Stimulated activated CD4-positive, alpha-beta T cell treated with anti-CD3 and anti-CD28 coated beads, Interleukin-12 subunit alpha, Interleukin-12 subunit beta, amount 100 ng/mL, for 4 hours (primary cell): Measurements from ENCODE around the gene MAP3K10.
"Not testable (repeated sequence)": the region's sequence is repeated elsewhere in the genome, so short reads cannot be mapped to it uniquely, and the experiment has no call there.

ENCODE experiments used
- DNase-seq: peaks from one replicate; pipeline ENCODE4 v3.0.0-alpha.2; 2020

The MAP3K10 gene

DNA sequence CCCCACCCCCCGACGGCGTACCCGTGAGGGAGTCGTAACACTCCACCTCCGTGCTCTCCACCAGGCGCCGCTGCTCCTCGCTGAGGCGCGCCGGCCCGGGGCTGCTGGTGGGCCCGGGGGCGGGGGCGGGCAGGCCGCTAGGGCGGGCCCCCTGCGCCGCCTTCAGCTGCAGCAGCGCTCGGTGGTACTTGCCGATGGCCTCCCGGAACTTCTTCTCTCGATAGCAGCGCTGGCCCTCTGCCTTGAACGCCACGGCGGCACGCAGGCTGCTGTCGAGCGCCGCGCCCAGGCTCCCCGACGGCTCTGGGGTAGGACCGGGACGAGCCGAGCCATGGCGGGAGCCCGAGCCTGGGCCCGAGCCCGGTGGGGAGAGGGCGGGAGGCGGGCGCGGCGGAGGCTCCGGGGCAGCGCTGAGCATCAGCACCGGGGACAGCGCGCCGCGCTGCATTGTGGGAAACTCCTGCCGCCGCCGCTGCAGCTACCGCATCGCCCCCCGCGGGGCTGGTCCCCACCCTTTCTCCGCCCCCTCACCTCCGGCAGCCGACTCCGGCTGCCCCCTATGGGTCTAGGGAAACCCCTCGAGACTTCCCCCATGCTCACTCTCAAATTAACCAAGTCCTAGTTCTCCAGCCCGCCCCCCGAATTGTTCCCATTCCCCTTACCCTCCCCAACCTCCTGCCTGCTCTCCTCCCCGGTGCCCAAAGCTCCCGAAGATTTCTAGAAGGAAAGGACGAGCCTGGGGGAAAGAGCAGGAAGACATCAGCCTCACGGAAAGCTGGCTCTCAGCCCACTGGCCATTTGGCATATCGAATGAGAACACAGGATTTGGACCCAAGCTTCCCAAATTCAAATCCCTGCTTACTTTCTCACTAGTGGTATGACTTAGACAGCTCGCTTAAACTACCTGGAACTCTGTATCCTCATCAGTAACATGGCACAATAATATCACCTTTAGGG, 27.0 kb downstream of the MAP3K10 start, which contains the start of gene TTC9B:
TSS of gene TTC9B (minus strand) at position 451 of the 957 bp plus-strand sequence. CDS start at position 448, 3 bp downstream.
- peak; percentile 46 for DNase-seq

DNA sequence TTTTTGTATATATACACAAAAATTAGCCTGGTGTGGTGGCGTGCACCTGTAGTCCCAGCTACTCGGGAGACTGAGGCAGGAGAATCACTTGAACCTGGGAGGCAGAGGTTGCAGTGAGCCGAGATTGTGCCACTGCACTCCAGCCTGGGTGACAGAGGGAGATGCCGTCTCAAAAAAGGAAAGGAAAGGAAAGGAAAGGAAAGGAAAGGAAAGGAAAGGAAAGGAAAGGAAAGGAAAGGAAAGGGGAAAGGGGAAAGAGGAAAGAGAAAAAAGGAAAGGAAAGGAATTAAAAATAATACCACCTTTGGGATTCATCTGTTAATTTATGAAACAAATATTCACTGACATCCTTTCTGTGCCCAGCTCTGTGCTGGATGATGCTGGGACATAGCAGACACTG, 27.8 kb downstream of the MAP3K10 start:
- not testable (repeated sequence) for DNase-seq

DNA sequence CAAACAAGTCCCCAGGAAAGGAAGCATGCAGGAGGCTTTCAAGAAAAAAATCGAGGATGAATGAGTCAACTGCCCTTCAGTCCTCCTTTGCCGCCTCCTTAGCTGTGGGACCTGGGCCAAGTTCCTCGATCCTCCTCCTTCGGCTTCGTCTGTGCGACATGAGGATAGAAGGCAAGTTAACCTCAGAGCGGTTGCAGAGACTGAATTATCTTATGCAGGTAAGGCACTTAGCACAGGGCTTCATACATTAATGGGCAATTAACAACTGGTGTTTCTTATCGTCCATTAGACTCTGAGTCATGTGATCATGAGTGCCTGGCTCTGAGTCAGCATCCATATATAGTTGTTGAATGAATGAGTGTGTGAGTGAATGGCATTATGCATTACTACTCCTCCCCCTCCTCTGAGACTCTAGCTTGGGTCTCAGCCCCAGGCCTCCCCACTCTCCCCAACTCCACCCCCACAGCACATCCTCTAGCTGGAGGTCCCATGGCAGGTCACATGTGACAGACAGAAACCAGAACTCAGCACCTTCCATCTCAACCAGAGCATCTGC, 28.6 kb downstream of the MAP3K10 start:
- DNase-seq = no peak

DNA sequence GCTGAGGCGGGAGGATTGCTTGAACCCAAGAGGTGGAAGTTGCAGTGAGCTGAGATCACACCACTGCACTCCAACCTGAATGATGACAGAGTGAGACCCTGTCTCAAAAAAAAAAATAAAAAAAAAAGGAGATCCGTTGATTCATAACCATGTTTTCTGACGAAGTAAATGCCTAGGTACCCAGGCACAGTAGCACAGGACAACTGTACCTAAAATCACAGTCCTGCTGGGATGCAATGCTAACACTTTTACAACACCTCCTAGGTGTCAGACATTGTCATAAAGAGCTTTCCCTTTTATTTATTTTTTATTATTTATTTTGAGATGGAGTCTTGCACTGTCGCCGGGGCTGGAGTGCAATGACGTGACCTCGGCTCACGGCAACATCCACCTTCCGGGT, 29.4 kb downstream of the MAP3K10 start:
- DNase-seq = no peak

DNA sequence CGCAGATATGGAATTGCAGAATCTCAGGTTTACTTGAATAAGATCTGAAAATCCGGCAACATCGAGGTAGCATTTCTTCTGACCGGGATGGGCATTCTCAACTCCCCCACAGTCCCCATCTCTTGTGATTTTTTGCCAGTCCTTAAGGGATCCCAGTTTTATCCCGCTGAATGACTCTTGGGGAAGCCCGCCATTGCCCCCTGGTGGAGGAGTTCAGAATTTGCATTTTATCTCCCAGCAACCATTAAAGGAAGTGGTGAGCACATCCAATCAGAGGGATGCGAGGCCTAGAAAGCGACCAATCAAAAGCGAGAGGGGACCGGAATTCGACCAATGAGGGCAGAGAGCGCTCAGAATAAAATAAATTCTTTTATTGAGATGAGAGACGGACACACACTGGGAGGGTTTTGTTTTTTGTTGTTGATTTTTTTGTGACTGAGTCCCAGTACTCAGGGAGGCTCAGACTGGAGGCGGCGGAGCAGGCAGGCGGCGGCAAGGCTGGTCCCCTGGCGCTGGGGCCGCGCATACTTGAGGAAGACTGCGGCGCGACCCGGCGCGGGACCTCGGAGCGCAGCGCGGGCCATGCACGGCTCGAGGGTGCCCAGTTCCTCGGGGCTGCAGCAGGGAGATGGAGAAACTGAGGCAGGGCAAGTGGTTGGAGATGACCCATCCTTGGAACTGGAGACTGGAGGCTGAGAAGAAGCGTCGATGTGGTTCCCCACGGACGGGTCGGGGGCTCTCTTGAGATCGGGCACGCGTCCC, 30.8 kb downstream of the MAP3K10 start:
- peak; percentile 65 for DNase-seq

DNA sequence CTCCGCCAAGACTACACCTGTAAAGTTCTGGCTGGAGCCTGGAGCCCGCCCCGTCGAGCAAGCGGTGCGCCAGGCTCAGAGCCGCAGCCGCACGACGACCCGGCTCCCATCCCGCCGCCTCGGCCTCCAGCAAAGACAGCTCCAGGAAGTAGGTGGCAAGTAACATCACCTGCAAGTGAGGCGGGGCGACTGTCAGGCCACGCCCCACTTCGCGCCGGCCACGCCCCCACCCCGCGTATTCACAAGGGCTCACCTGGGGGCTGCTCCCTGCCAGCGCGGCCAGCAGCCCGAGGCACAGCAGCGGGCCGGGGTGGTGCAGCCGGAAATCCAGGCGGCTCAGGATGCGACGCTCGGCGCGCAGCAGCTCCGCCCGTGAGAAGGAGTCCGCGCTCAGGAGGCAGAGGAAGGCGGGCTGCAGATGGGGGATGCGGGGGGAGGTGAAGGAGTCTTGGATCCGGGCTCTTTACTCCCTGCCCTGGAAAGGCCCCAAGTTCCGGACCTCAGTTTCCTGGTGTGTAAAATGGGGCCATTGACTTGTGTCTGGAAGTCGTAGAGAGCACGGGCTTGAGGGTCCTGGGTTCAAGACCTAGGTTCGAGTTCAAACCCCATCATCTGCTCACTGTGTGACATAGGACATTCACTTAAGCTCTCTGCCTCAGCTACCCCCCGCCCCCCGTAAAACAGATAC, 32.1 kb downstream of the MAP3K10 start:
- no peak for DNase-seq

DNA sequence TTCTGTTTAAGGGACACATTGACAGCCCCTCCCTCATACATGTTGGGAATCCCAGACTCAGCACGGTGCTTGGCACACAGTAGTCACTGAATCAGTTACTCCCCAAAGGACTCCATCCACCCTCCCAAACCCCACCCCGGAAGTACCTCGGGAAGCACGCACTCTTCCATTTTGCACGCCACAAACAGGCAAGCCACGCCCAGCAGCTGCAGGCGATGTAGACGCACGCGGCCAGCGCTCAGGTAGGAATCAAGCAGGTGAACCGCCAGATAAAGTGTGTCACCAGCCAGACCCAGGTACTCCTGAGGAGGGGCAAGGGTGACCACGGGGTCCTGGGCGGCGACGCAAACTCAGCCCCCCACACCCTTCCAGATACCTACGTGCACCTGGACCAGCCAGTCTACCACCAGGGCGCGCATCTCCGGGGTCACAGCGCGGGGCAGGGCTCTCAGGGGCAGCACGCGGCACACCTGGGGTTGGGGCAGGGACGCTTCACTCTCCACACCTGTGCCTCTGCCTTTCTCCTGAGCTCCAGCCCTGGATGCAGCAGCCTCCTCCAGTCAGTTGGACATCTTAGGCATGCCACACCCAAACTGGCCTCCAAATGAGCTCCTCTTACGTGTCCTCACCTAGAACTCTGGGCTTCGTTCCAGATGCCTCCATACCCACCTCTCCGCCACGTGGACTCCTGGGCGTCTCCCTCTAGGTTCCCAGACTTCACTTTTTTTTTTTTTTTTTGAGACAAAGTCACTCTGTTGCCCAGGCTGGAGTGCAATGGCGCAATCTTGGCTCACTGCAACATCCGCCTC, 33.3 kb downstream of the MAP3K10 start:
- DNase-seq = no peak

DNA sequence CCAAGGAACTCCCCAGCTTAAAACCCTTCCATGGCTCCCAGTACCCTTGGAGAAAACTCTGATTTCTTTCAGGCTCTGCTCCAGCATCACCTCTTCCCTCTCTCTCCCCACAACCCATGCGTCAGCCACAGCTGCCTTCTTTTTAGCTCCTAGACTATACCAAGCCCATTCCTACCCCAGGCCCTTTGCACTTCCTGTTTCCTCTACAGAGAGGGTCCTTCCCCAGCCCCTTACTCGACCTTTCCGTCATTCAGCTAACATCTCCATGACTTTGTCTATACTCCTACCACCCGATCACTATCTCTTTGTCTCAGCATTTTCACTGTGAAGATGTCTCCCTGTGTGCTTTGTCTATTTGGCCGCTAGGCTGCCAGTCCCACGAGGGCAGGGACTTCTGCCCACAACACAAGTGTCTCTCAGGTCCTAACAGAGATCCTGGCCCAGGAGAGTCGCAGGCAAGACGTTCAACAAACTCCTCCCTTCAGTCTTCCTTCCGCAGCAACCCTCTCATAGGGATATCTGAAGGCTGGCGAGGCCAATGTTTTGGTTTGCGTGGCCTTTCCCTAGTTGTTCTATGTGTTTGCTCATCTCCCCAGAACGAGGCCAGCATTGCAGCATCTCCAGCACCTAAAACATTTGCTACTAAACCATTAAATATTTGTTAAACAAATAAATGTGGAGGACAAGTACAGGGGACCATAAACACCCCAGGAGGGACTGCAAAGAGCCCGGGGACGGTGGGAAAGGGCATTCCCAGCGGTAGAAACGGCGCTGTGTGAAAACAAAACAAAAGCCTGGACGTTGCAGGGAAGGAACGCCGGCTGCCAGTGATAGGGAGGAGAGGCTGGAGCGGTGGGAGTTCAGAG, 34.4 kb downstream of the MAP3K10 start:
- no peak for DNase-seq

DNA sequence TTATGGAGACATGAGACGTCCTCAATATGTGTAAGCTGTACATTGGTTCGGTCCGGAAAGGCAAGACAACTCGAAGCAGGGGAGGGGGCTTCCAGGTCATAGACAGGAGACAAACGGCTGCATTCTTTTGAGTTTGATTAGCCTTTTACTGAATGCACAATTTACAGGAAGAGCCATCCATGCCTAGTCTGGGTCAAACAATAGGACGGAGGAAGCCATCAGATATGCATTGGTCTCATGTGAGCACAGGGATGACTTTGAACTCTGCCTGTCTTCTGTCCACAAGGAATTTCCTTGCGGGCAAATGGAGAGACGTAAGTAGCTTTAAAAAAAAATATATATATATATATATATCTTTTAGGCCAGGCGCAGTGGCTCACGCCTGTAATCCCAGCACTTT, 37.1 kb downstream of the MAP3K10 start:
- DNase-seq = no peak

DNA sequence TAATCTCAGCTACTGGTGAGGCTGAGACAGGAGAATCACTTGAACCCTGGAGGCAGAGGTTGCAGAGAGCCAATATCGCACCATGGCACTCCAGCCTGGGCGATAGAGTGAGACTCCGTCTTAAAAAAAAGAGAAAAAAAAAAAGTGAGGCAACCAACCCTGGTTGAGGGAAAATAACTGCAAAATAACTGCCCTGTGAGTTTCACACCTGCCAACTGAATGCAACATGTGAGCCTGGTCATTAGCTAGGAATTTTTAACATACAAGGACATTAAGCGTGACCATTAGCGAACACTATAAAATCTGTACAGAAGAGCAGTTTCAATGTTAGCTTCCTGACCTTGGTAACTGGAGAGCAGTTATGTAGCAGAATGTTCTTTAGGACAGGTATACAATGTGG, 37.6 kb downstream of the MAP3K10 start:
- DNase-seq = no peak

DNA sequence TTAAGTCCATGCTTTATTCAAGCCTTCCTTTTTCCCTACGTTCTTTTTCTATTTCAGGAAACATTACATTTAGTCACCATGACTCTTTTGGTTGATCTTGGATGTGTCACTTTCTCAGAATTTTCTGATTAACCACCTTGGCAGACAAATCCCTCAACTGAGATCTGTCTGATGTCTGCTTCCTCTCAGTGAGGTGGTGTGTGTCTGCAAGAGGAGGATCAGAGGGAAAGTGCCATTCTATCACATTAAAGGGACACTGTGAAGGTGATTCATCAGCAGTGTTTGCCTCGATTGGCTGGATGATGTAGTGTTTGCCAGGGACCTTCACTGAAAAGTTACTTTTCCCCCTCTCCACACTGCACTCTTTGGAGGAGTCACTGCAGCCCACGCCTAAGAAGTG, 38.3 kb downstream of the MAP3K10 start:
- DNase-seq = no peak

DNA sequence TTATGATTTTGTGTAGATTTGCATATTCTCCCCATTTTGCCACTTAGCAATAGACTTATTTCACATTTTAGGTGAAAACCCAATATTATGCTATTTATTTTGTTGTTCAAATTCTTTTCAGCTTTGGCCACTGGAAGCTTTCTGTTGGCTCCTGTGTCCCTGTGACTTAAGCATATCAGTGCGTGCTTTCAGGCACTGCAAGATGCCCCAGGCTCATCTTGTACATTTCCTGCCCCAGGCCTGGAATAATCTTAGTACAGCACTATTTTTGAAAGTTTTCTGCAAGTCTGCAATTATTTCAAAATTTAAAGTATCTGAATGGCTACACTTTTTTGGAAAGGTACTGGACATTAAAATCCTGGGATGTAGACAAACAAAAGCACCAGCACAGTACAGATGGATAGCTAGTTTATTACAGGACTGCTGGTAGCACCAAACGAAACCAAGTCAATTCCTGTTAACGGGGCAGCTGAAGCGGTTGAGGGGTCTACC, 38.7 kb downstream of the MAP3K10 start:
- DNase-seq = no peak

DNA sequence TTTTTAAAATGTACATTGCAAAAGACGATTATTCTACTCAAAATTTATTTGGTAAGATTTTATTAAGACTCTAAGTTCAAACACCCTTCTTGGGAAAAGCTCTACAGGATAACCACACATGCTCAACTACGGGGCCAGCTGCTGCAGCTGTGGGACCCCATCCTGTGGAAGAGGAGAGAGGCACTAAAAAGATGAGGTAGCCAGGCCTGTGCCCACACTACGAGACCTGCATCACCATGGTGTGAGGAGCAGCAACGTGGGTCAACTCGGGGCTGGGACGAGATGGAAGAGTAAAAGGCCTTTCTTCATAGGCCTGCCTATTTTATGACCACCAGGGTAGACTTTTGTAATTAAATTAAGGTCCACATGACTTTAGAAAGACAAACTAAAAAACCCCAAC, 39.8 kb downstream of the MAP3K10 start:
- DNase-seq = no peak

DNA sequence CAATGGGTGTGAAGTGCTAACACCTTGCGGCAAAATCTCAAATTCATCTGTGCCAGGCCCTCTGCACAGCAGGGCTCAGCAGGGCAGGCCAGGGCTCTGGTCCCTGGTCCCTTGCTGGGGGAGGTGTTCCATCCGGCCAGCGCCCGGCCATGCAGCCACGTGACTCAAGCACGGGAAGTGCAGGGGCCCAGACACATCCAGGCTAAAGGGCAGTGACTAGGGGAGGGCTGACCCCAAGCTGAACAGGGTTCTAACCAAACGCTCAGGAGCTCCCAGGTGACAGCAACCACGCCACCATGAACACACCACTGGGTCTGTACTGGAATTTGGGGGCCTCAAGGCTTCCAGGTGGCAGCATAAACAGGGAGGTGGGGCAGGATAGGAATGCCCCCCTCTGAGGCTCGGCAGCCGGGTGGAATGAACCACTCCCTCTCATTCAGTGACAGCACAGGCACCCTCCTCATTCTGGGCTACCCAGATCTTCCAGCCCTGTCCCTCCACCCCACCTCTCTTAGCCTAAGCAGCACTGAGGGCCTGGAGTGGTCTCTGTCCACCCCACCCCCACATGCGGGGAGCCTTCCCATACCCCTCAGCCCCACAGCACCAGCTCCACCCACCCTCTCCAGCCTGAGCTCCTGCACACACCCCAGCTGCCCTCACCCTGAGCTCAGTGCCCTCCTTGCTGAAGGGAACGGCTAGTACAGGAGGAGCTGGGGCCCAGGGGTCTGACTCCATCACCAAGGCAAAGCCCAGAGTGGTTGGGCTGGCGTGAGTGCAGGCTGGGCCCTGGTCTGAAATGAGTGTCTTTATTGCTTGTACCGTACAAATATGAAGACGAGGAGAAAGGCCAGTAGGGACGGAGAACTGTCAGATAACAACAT, 40.6 kb downstream of the MAP3K10 start:
- no peak for DNase-seq

DNA sequence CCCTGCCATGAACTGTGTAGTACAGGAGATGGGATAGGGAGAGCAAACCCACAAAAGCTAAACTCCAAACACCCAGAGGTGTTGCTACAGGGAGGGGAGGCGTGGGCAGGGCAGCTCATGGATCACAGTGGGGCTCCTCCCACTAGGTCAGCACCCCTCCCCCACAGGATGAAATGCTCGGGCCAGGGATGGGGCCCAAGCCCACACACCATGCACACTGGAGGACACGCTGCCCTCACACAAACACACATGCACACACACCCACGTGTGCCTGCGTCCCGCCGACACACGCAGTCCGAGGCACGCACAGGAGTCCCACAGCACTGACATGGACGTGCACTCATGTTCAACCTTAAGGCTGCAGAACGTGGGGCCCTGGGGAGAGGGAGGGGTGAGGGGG, 41.3 kb downstream of the MAP3K10 start:
- DNase-seq = no peak

DNA sequence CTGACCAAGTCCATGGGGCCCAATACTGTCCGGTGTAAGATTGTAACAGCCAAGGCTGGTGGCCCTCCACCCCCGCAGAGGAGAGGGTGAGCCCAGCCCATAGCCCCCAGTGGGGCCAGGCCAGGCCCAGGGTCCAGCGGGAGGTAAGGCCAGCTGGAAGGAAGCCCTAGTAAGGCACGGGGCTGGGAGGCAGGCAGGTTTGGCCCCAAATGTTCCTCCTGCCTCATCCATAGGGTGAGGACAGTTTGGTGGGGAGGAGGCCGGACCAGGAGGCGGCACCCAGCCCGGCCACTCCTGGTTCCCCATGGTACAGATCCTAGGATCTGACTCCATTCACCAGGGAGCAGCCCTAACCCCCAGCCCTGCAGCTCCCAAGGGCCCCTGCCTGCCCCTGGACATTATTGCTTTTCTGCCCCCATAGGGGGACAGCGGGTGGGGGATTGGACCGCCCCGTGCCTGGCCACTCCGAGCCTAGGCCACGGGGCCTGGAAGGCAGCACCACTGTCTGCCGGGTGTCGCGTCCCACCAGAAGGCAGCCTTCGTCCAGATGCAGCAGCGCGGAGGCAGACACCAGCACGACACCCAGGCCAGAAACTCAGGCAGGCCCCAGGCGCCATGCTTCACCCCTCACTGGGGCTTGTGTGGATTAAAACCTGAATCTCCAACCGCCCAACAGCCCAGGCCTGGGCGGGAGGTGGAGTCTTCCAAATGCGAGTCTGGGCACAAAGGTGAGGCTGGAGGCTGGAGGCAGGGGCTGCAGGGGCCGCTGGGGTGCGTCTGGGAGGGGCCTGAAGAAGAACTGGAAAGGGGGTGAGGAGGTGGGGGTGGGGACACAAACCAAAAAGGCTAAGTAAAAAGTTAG, 42.0 kb downstream of the MAP3K10 start:
- DNase-seq = no peak

DNA sequence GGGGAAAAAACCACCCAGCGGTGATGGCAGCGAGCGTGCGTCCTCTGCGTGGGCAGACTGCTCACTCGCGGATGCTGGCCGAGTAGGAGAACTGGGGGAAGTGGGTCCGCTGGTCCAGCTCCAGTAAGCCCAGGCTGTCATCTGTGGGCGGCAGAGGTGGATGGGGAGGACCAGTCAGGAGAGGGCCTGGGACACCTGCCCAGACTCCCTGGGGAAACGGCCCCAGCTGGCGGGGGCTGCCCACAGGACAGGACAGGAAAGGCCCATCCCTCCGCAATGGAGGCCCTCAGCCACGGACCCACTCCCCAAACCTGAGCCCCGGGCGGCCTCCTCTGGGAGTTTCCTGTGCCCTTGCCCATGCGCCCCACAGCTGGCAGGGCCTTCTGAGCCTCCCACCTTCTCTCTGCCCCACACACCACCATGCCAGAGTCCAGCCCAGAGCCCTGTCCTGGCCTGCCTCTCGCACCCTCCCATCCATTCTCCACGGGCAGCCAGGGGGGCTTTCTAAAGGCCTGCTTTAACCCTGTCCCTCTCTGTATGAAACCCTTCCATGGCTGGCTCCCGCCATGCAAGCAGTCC, 42.7 kb downstream of the MAP3K10 start:
- no peak for DNase-seq
